GM21447 (cell line): ENCODE data around the gene TBX21.

Experiments used
- ATAC-seq: cut with Tn5 transposase; IDR thresholded peaks from one replicate; pipeline ENCODE4 v1.9.1; 2021; ENCODE audit not compliant: unreplicated experiment

Gene TBX21

GRCh38 chr17:47697906-47698711 lies 34.9 kb upstream of the TBX21 start:
- no peak for ATAC-seq

GRCh38 chr17:47698749-47699535 lies 34.1 kb upstream of the TBX21 start:
- ATAC-seq, result no peak

- ATAC-seq, result no peak
Observed at GRCh38 chr17:47699536-47699840, 33.5 kb upstream of the TBX21 start.

DNA sequence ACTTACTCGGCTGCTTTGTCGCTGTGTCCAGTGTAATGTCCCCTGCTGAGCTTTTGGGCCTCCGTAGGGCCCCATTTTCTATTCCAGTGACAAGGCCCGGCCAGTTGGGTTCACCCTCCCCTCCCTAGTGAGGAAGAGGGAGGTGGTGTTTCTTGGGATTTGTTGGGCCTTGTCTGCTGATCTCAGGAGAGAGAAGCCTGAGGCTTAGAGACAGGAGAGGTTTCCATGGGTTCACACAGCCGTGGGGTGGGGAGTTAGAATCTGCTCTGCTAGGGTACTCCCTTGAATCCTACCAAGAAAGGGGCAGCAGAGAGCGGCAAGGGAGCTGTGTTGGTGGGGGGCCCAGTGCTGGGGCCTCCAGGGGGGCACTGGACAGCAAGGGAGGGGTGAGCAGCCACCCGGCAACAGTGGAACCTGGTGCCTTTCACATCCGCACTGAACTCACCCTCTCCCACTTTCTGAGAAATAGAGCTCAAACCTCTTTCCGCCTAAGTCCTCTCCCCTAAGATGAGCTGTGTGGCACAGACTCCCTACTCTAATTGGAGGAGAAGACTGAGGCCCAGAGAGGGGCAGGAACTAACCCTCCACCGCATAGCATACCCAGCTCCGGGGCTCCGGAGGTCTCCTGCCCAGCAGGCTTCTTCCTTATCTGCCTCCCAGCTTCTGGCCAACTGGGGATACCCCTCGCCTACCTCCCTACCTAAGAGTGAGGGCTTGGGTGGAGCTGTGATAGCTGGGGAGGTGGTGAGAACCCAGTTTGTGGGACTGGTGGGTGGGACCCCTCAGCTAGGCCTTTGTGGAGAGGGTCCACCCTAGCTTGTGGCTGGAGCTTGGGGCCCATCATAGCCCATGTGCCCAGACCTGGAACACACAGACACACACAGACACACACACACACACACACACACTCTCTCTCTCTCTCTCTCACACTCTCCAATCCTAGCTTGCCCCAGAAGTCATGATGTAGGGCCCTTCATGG lies 32.3 kb upstream of the TBX21 start:
- no peak for ATAC-seq

GRCh38 chr17:47701608-47702007 lies 31.4 kb upstream of the TBX21 start:
- no peak for ATAC-seq

- no peak for ATAC-seq
Observed at GRCh38 chr17:47702391-47702995, 30.5 kb upstream of the TBX21 start.

- no peak for ATAC-seq
Observed at GRCh38 chr17:47703191-47703591, 29.8 kb upstream of the TBX21 start.

DNA sequence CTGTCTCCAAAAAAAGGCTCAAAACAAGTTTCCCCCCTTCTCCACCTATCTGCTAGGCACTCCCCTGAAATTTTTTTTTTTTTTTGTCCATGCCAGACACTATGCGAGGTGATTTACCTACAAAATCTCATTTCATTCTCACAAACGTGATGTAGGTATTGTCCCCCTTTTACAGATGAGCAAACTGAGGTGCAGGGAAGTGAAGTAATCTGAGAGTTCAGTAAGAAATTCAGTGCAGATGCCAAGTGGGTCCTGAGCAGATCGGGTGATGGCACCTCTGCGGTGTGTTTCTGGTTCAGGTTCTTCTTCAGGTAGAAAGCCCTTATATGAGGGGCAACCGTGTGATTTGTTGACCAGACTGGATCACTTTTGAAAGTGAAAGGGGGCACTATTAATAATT lies 29.4 kb upstream of the TBX21 start:
- ATAC-seq, result no peak

DNA sequence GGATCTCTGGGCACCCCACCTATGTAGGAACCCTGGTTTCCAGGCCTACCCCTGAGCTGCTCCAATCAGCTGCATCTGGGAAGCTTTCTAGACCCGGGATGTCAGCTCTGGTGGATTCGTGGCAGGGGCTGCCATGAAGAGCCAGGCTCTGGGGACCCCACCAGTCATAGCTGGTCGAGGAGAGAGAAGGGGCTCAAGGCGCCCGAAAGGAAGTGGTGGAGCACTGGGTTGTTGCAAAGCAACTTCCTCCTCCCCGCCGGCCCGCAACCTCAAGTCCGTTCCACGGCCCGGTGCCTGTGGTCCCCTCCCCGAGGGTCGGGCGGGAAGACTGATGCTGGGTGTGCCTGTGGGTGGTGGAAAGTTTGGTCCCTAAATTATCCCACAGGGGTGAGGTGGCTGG lies 28.9 kb upstream of the TBX21 start:
- no peak for ATAC-seq

DNA sequence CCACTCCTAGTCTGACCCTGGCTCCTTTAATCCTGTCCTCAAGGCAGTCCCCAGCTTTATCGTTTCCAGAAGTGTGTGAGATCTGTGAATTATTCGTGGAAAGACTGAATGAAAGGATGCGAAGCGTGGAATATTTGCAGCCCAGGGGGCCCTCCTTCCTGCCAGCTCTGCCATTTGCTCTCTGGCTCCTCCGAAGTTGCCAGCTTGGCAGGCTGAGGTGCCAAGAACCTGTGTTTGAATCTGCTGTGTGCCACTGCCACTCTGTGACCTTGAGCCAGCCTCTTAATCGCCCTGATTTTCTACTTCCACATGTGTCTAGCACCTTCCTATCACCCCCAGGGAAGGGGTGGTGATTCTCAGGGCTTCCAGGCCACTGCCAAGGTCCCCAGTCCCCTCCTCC lies 28.3 kb upstream of the TBX21 start:
- ATAC-seq, result no peak

DNA sequence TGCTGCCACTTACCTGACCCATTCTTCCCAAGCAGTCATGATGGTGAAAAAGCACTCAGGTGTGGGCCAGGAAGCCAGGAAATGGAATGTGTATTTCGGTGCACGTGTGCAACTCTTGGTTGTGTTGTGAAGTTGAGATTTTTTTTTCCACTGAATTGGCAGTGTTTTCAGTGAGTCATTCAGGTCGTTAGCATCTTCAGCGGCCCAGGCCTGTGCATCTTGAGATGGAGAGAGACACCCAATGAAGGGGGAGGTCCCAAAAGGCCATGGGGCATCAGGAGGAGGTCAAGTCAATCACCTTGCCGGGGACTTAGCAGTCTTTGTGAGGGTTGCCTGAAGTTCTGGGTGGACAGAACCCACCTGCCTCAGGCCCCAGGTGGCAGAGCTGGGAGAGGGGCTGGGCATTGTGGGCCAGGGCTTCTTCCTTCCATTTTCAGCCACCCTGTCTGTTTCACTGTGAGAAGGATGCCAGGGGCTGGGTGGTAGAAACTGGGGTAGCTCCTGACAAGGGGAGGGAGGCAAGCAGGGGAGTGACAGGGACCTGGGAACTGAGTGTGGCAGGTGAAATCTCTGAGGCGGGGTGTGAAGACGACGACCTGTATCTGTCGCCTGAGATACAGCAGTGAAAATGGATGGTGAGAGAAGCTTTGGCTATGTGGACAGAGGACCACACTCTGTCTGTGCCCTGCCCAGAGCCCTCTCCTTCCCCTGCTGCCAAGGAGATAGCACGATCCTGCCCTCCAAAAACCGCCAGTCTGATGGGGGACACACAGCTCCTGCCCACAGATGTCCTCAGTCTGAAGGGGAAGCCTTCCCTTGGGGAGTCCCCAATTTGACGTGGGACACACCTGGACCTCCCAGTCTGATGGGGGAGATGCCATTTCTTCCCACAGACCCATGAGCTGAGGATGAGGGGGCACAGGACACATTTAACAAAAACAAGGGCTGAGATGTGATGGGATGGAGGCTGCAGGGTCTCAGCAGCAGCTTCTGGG lies 27.2 kb upstream of the TBX21 start:
- no peak for ATAC-seq

DNA sequence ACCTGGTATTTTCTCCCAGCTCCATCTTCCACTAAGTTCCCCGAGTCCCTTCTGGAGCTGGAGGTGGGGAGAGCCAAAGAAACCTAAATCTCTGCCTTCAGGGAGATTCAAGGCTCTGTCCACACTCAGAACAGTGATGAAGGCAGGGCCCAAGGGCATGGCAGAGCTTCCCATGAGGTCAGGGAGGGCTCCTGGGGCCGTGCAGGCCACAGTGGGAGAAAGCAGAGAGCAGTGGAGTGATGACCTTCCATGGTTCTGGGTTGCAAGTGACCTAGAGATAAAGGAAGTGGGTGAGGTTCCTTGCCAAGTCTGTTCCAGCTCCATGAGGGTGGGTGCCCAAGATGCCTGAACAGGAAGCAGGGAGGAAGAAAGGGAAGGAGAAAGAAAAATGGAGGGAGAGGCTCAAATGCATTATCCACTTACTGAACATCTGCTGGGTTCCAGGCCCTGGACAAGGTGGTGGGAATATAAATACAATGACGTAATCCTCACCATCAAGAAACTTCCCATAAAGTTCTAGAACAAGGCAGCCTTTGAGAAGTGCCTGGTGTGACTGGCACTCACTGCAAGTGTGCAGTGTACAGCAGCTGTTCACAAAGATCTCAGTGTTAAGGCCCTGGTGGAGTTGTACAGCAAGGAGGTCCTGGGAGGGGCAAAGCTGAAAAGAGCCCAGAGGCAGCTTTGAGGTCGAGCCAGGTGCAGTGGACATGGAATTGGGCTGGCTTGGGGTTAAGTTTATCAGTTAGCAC lies 25.8 kb upstream of the TBX21 start:
- ATAC-seq, result no peak

GRCh38 chr17:47707884-47708283 lies 25.2 kb upstream of the TBX21 start:
- ATAC-seq, result no peak

DNA sequence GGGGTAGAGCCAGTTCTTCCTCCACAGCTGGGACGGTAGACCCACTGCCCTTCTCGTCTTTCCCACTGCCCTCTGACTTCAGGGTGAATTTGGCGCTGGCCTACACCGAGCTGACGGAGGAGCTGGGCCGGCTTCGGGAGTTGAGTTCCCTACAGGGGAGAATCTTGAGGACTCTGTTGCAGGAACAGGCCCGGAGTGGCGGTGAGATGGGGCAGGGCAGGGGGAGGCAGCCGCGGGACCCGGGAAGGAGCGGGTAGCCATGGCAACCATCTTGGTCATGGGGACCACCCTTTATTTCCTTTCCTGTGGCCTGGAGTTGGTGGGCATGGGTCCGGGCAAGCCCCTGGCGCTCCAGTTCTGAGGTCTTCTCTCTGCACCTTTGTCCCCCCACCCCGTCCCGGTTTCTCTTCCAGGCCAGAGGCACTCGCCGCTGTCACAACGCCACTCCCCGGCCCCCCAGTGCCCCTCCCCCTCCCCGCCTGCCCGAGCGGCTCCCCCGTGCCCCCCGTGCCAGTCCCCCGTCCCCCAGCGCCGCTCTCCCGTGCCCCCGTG lies 24.6 kb upstream of the TBX21 start:
- ATAC-seq, result no peak

- no peak for ATAC-seq
Observed at GRCh38 chr17:47708864-47709541, 24.0 kb upstream of the TBX21 start.

DNA sequence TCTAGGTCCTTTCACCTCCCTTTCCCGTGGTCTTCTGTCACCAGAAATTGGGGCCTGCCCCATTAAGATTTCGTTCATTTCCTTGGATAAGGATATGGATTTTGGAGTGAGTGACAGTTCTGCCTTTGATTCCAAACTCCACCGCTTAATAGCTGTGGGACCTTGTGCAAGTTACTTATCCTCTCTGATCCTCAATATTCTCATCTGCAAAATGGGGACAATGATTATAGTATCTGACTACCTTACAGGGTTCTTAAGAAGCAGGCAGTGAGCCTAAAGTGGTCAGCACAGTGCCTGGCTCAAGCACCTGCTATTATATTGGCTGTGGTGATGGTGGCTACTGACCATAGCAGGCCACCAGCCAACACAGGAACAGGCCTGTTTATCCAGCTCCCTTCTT lies 23.4 kb upstream of the TBX21 start:
- ATAC-seq, result no peak

- ATAC-seq, result no peak
Observed at GRCh38 chr17:47711366-47712099, 21.5 kb upstream of the TBX21 start.
